ENCODE results near the gene SDK1.

SDK1 gene

GRCh38 chr7:3969286-3969685 is 668.2 kb downstream of the SDK1 start:
- TF ChIP-seq TARDBP (IDR thresholded peaks at IDR 0.05) (no peak), FOXM1 (IDR thresholded peaks at IDR 0.05; ENCODE audit: borderline replicate concordance) (no peak), SP1 (IDR thresholded peaks at IDR 0.05) (no peak), CTBP1 (IDR thresholded peaks at IDR 0.05; ENCODE audit: borderline replicate concordance) (no peak), ELF4 (IDR thresholded peaks at IDR 0.05) (no peak), LEF1 (IDR thresholded peaks at IDR 0.05; ENCODE audit: borderline replicate concordance) (no peak), ARNT (IDR thresholded peaks at IDR 0.05) (no peak), ZNF384 (IDR thresholded peaks at IDR 0.05) (no peak), BHLHE40 (IDR thresholded peaks at IDR 0.05; ENCODE audit: borderline replicate concordance) (no peak), SUZ12 (IDR thresholded peaks at IDR 0.05) (no peak), NFRKB (IDR thresholded peaks at IDR 0.05) (no peak), FOXA1 (IDR thresholded peaks at IDR 0.05) (no peak), FOXK2 (IDR thresholded peaks at IDR 0.05) (no peak), L3MBTL2 (conservative IDR thresholded peaks at IDR 0.05) (no peak), HDGF (IDR thresholded peaks at IDR 0.05; ENCODE audit: borderline replicate concordance) (no peak)
- TF ChIP-seq, protein P1, sequence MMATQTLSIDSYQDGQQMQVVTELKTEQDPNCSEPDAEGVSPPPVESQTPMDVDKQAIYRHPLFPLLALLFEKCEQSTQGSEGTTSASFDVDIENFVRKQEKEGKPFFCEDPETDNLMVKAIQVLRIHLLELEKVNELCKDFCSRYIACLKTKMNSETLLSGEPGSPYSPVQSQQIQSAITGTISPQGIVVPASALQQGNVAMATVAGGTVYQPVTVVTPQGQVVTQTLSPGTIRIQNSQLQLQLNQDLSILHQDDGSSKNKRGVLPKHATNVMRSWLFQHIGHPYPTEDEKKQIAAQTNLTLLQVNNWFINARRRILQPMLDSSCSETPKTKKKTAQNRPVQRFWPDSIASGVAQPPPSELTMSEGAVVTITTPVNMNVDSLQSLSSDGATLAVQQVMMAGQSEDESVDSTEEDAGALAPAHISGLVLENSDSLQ (IDR thresholded peaks at IDR 0.05): no peak
- ChIA-PET CTCF (no interaction called here), POLR2A (no interaction called here)
- DNase-seq (ENCODE audit: extremely low spot score): no peak

GRCh38 chr7:3971323-3971722 is 670.3 kb downstream of the SDK1 start:
- CTCF ChIA-PET: no interaction called here
- TF ChIP-seq L3MBTL2 (conservative IDR thresholded peaks at IDR 0.05): no peak
- no peak for TF ChIP-seq TARDBP (IDR thresholded peaks at IDR 0.05)
- TF ChIP-seq FOXA1 (IDR thresholded peaks at IDR 0.05): no peak
- TF ChIP-seq FOXM1 (IDR thresholded peaks at IDR 0.05; ENCODE audit: borderline replicate concordance): no peak
- no peak for TF ChIP-seq ARNT (IDR thresholded peaks at IDR 0.05)
- TF ChIP-seq LEF1 (IDR thresholded peaks at IDR 0.05; ENCODE audit: borderline replicate concordance): no peak
- TF ChIP-seq HDGF (IDR thresholded peaks at IDR 0.05; ENCODE audit: borderline replicate concordance): no peak
- DNase-seq (ENCODE audit: extremely low spot score): no peak
- POLR2A ChIA-PET: no interaction called here

DNA sequence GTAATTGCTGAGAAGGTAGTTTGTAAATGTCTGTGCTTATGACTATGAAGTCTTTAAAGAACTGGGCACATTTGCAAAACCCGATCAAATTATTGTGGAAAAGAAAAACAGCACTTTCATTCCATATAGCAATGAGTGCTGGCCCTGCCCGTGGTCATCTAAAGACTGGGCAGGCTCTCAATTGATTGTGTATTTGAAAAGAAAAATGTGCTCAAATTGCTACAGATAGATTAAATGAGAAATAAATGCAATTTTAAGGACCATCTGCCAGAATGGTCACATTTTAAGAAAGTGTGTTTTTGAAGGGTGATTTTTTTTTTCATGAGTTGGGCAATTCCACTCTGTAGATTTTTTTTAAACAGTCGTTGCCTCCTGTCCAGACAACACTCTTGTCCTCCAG is 672.2 kb downstream of the SDK1 start:
- DNase-seq (ENCODE audit: extremely low spot score): no peak
- ChIA-PET CTCF (no interaction called here), POLR2A (no interaction called here)
- TF ChIP-seq FOXK2 (IDR thresholded peaks at IDR 0.05): no peak
- TF ChIP-seq, protein P1 (IDR thresholded peaks at IDR 0.05): no peak
- no peak for TF ChIP-seq SUZ12 (IDR thresholded peaks at IDR 0.05)
- TF ChIP-seq NFRKB (IDR thresholded peaks at IDR 0.05): no peak
- no peak for TF ChIP-seq SP1 (IDR thresholded peaks at IDR 0.05)
- TF ChIP-seq HDGF (IDR thresholded peaks at IDR 0.05; ENCODE audit: borderline replicate concordance): no peak
- no peak for TF ChIP-seq LEF1 (IDR thresholded peaks at IDR 0.05; ENCODE audit: borderline replicate concordance)
- TF ChIP-seq ARNT (IDR thresholded peaks at IDR 0.05): no peak
- TF ChIP-seq BHLHE40 (IDR thresholded peaks at IDR 0.05; ENCODE audit: borderline replicate concordance): no peak
- TF ChIP-seq ZNF384 (IDR thresholded peaks at IDR 0.05): no peak
- TF ChIP-seq ELF4 (IDR thresholded peaks at IDR 0.05): no peak
- no peak for TF ChIP-seq FOXM1 (IDR thresholded peaks at IDR 0.05; ENCODE audit: borderline replicate concordance)
- TF ChIP-seq CTBP1 (IDR thresholded peaks at IDR 0.05; ENCODE audit: borderline replicate concordance): no peak
- no peak for TF ChIP-seq L3MBTL2 (conservative IDR thresholded peaks at IDR 0.05)
- TF ChIP-seq TARDBP (IDR thresholded peaks at IDR 0.05): no peak

DNA sequence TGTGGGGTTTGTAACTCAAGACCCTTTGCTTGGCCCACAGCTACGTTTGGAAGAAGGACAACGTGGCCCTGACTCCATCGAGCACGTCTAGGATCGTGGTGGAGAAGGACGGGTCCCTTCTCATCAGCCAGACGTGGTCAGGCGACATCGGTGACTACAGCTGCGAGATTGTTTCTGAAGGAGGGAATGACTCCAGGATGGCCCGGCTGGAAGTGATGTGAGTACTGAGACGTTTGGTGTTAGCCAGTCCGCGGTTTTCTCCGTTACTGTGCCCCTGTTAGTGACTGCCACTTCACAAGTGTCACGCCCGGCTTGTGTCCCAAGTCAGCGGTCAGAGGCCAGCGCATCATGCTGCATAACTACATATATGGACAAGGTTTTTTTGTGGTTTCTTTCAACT is 673.3 kb downstream of the SDK1 start:
- POLR2A ChIA-PET: no interaction called here
- no peak for DNase-seq (ENCODE audit: extremely low spot score)
- CTCF ChIA-PET: no interaction called here

DNA sequence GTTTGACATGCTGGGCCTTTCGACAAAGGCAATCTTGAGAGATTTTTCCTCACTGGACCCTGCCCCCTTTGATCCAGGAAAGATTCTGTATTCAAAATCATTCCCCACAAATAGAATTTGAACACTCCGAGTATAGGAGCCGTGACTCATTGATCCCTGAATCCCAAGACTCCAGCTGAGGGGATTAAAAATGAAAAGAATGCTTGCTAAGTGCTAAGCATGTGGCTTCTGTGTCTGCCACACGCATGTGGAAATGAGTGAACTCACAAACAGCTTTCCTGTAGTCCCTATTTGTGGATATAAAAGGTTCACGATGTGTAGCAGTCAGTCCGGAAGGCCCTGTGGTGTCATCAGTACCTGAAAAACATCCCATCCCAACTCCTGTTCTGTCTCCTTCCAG is 674.3 kb downstream of the SDK1 start:
- POLR2A ChIA-PET: no interaction called here
- DNase-seq (ENCODE audit: extremely low spot score): no peak
- TF ChIP-seq FOXM1 (IDR thresholded peaks at IDR 0.05; ENCODE audit: borderline replicate concordance) (no peak), CTBP1 (IDR thresholded peaks at IDR 0.05; ENCODE audit: borderline replicate concordance) (no peak), NFRKB (IDR thresholded peaks at IDR 0.05) (no peak), TARDBP (IDR thresholded peaks at IDR 0.05) (no peak), SP1 (IDR thresholded peaks at IDR 0.05) (no peak), FOXA1 (IDR thresholded peaks at IDR 0.05) (no peak), LEF1 (IDR thresholded peaks at IDR 0.05; ENCODE audit: borderline replicate concordance) (no peak), BHLHE40 (IDR thresholded peaks at IDR 0.05; ENCODE audit: borderline replicate concordance) (no peak), FOXK2 (IDR thresholded peaks at IDR 0.05) (no peak), ARNT (IDR thresholded peaks at IDR 0.05) (no peak), ELF4 (IDR thresholded peaks at IDR 0.05) (no peak), ZNF384 (IDR thresholded peaks at IDR 0.05) (no peak)
- TF ChIP-seq, protein P1 (IDR thresholded peaks at IDR 0.05): no peak
- CTCF ChIA-PET: no interaction called here

More for the DNA sequence above, 673.3 kb downstream of the SDK1 start:
- TF ChIP-seq ZNF384 (IDR thresholded peaks at IDR 0.05) (no peak), LEF1 (IDR thresholded peaks at IDR 0.05; ENCODE audit: borderline replicate concordance) (no peak)

GRCh38 chr7:3977391-3977790 is 676.3 kb downstream of the SDK1 start:
- POLR2A ChIA-PET: no interaction called here
- TF ChIP-seq CTBP1 (IDR thresholded peaks at IDR 0.05; ENCODE audit: borderline replicate concordance) (no peak), NFRKB (IDR thresholded peaks at IDR 0.05) (no peak), FOXK2 (IDR thresholded peaks at IDR 0.05) (no peak), TARDBP (IDR thresholded peaks at IDR 0.05) (no peak), LEF1 (IDR thresholded peaks at IDR 0.05; ENCODE audit: borderline replicate concordance) (no peak)
- DNase-seq (ENCODE audit: extremely low spot score): no peak
- CTCF ChIA-PET: no interaction called here

GRCh38 chr7:3978839-3979238 is 677.8 kb downstream of the SDK1 start:
- POLR2A ChIA-PET: no interaction called here

More at GRCh38 chr7:3978839-3979238, 677.8 kb downstream of the SDK1 start:
- TF ChIP-seq FOXM1 (IDR thresholded peaks at IDR 0.05; ENCODE audit: borderline replicate concordance) (no peak), ELF4 (IDR thresholded peaks at IDR 0.05) (no peak), FOXK2 (IDR thresholded peaks at IDR 0.05) (no peak), CTBP1 (IDR thresholded peaks at IDR 0.05; ENCODE audit: borderline replicate concordance) (no peak), HDGF (IDR thresholded peaks at IDR 0.05; ENCODE audit: borderline replicate concordance) (no peak), FOXA1 (IDR thresholded peaks at IDR 0.05) (no peak), L3MBTL2 (conservative IDR thresholded peaks at IDR 0.05) (no peak), NFRKB (IDR thresholded peaks at IDR 0.05) (no peak), SUZ12 (IDR thresholded peaks at IDR 0.05) (no peak), LEF1 (IDR thresholded peaks at IDR 0.05; ENCODE audit: borderline replicate concordance) (no peak), BHLHE40 (IDR thresholded peaks at IDR 0.05; ENCODE audit: borderline replicate concordance) (no peak), TARDBP (IDR thresholded peaks at IDR 0.05) (no peak), SP1 (IDR thresholded peaks at IDR 0.05) (no peak), ZNF384 (IDR thresholded peaks at IDR 0.05) (no peak)
- TF ChIP-seq, protein P1 (IDR thresholded peaks at IDR 0.05): no peak
- CTCF ChIA-PET: no interaction called here
- DNase-seq (ENCODE audit: extremely low spot score): no peak
